ENCODE data around the gene CACNG4.

Gene CACNG4

GRCh38 chr17:66978514-66979061, 14.1 kb downstream of the CACNG4 start:
- peak in 4 of 10 donors; percentile 25 to 85 (median 78) for DNase-seq
- intact Hi-C loops (cut with DNase I), result no loop called here

- DNase-seq, result no peak
- intact Hi-C loops (cut with DNase I), result no loop called here
Measured at GRCh38 chr17:66980896-66981295, 16.4 kb downstream of the CACNG4 start.

- DNase-seq, result peak in 1 of 10 donors; percentile 61
Measured at GRCh38 chr17:66981983-66982508, 17.5 kb downstream of the CACNG4 start.

GRCh38 chr17:66983414-66984021, 19.0 kb downstream of the CACNG4 start:
- intact Hi-C loops (cut with DNase I), result no loop called here
- DNase-seq, result peak in 4 of 10 donors; percentile 43 to 86 (median 82)

More at GRCh38 chr17:66981983-66982508, 17.5 kb downstream of the CACNG4 start:
- intact Hi-C loops (cut with DNase I), result no loop called here

- intact Hi-C loops (cut with DNase I), result no loop called here
- DNase-seq, result peak in 2 of 10 donors; percentile 33 to 55
Measured at GRCh38 chr17:66984730-66985129, 20.2 kb downstream of the CACNG4 start.

GRCh38 chr17:66985338-66986237, 21.1 kb downstream of the CACNG4 start:
- peak in 2 of 10 donors; percentile 26 to 51 for DNase-seq

GRCh38 chr17:66986659-66987058, 22.2 kb downstream of the CACNG4 start:
- DNase-seq, result no peak

More at GRCh38 chr17:66985338-66986237, 21.1 kb downstream of the CACNG4 start:
- intact Hi-C loops (cut with DNase I), result no loop called here

GRCh38 chr17:66987059-66987616, 22.6 kb downstream of the CACNG4 start:
- DNase-seq, result peak in 1 of 10 donors; percentile 1
- intact Hi-C loops (cut with DNase I), result no loop called here

More at GRCh38 chr17:66986659-66987058, 22.2 kb downstream of the CACNG4 start:
- intact Hi-C loops (cut with DNase I), result no loop called here

- peak in 1 of 10 donors; percentile 39 for DNase-seq
- intact Hi-C loops (cut with DNase I), result no loop called here
Measured at GRCh38 chr17:66988069-66988798, 23.7 kb downstream of the CACNG4 start.

- no peak for DNase-seq
- intact Hi-C loops (cut with DNase I), result no loop called here
Measured at GRCh38 chr17:66989076-66989475, 24.6 kb downstream of the CACNG4 start.

- intact Hi-C loops (cut with DNase I), result no loop called here
- DNase-seq, result no peak
Measured at GRCh38 chr17:66989579-66989978, 25.1 kb downstream of the CACNG4 start.

- no peak for DNase-seq
- intact Hi-C loops (cut with DNase I), result no loop called here
Measured at GRCh38 chr17:66990047-66990446, 25.5 kb downstream of the CACNG4 start.

- intact Hi-C loops (cut with DNase I), result no loop called here
- no peak for DNase-seq
Measured at GRCh38 chr17:66992911-66993442, 28.5 kb downstream of the CACNG4 start.

GRCh38 chr17:66994361-66994760, 29.9 kb downstream of the CACNG4 start:
- intact Hi-C loops (cut with DNase I), result no loop called here
- no peak for DNase-seq

- DNase-seq, result no peak
- intact Hi-C loops (cut with DNase I), result no loop called here
Measured at GRCh38 chr17:66994930-66995535, 30.5 kb downstream of the CACNG4 start.

- no peak for DNase-seq
- intact Hi-C loops (cut with DNase I), result no loop called here
Measured at GRCh38 chr17:66995944-66996343, 31.4 kb downstream of the CACNG4 start.

- DNase-seq, result no peak
- intact Hi-C loops (cut with DNase I), result no loop called here
Measured at GRCh38 chr17:66996926-66997325, 32.4 kb downstream of the CACNG4 start.

- no peak for DNase-seq
- intact Hi-C loops (cut with DNase I), result no loop called here
Measured at GRCh38 chr17:67003231-67003630, 38.7 kb downstream of the CACNG4 start.

GRCh38 chr17:67004181-67004580, 39.7 kb downstream of the CACNG4 start:
- intact Hi-C loops (cut with DNase I), result no loop called here
- DNase-seq, result peak in 7 of 10 donors; percentile 29 to 89 (median 46)

Measured in posterior cingulate gyrus (tissue), 11 donors.